Smooth muscle cell of bladder (primary cell): ENCODE data around the gene CRHBP. TPM values are rescaled to one million over a fixed set of nuclear protein-coding genes. Genes with fewer than 3 reads are reported as not detected.

Experiments used
- total RNA-seq: library from RNA; depleted of rRNA; stranded (reverse); fragments of >200 nt; gene quantifications from 2 replicates; pipeline ENCODE4 v1.2.3, GENCODE V29; 2014

The CRHBP gene, protein sequence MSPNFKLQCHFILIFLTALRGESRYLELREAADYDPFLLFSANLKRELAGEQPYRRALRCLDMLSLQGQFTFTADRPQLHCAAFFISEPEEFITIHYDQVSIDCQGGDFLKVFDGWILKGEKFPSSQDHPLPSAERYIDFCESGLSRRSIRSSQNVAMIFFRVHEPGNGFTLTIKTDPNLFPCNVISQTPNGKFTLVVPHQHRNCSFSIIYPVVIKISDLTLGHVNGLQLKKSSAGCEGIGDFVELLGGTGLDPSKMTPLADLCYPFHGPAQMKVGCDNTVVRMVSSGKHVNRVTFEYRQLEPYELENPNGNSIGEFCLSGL
- 1.3 and 2.1 TPM in 2 replicates for total RNA-seq

DNA sequence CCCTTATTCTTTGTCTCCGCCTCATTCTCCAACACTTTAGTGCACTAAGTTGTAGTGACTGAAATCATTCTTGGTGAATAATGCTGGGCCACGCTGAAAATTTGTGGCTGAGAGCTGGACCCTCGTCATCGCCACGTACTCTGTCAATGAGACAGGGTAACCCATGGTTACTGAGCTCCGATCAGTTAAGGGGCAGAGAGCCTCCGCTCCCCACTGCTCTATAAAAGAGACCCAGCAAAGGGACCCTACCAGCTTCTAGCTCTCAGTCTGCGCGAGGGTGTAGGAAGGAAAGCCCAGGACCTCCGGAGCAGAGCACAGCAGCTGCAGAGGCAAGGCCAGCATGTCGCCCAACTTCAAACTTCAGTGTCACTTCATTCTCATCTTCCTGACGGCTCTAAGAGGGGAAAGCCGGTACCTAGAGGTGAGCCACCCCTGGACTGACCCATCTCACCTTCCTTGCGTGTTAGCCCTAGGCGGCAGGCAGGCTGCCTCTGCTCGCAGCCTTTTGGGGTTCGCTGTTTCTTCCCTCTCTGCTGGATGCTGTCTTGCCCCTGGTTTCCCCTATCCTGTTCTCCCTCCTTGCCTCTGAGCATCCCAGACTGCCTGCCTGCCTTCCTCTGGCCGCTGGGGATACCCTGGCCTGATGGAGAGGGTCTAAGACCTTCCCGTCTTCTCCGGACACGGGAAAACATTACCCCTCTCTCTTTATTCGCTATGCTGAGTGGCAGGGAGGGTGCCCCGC is at the start of gene CRHBP:
CRHBP (plus strand) TSS at position 251 of the 742 bp plus-strand sequence; CDS start at position 341, 90 bp downstream.

Other genes starting within 250 kb of the CRHBP start
- 67.8 and 70.8 TPM in 2 replicates for gene F2R, start 236.9 kb upstream of the CRHBP start, total RNA-seq
- gene F2RL1, start 134.0 kb upstream of the CRHBP start, total RNA-seq: 16.5 and 20.9 TPM in 2 replicates
- gene S100Z, start 103.0 kb upstream of the CRHBP start, total RNA-seq: not detected in 2 replicates
- 27.3 and 32.0 TPM in 2 replicates for gene AGGF1, start 77.4 kb downstream of the CRHBP start, total RNA-seq
- 0.28 and 0.57 TPM in 2 replicates for gene ZBED3, start 134.2 kb downstream of the CRHBP start, total RNA-seq